ENCODE results near the gene KRT78.

Gene KRT78

GRCh38 chr12:52822771-52823510, 25.9 kb downstream of the KRT78 start:
- TF ChIP-seq, protein P1, sequence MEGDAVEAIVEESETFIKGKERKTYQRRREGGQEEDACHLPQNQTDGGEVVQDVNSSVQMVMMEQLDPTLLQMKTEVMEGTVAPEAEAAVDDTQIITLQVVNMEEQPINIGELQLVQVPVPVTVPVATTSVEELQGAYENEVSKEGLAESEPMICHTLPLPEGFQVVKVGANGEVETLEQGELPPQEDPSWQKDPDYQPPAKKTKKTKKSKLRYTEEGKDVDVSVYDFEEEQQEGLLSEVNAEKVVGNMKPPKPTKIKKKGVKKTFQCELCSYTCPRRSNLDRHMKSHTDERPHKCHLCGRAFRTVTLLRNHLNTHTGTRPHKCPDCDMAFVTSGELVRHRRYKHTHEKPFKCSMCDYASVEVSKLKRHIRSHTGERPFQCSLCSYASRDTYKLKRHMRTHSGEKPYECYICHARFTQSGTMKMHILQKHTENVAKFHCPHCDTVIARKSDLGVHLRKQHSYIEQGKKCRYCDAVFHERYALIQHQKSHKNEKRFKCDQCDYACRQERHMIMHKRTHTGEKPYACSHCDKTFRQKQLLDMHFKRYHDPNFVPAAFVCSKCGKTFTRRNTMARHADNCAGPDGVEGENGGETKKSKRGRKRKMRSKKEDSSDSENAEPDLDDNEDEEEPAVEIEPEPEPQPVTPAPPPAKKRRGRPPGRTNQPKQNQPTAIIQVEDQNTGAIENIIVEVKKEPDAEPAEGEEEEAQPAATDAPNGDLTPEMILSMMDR (IDR thresholded peaks at IDR 0.05; ENCODE audit: low read depth, low read length, missing control alignments): no peak
- DNase-seq (ENCODE audit: low read depth): no peak
- H3K4me3 ChIP-seq (ENCODE audit: low read depth, low read length): no peak overlapping the region

DNA sequence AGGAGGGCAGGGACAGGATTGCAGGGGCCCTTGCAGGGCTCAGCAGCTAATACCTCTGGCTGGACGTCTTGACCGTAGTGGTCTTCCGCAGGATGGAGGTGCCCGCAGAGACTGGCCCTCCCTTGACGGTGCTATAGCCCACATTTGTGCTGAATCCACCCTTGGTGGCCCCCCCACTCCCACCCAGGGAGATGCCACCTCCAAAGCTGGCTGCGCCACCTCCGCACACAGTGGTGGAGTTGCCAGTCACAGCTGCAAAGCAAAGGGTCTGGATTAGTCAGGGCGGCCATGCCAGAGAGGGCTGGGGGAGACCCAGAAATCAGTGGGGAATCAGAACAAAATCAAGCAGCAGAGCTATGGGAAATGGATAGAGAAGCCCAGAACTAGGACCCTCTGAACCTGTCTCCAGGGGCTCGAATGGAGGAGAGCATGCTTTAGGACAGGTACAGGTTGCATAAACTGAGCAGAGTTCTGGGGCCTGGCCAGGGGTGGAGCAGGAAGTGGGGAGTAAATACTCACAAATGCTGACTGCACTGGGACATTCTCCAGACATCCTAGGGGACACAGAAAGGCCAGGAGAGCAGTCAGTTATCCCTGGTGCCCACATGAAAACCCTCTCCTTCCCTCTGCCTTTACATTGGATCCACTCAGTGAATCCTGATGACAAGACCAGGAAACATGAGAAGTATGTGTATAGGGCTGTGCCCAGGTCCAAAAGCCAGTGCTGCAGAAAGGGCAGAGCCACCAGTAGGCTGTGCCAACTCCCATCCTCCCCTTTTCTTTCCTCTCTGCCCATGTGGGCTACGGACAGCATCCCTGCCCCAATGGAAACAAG, 26.8 kb downstream of the KRT78 start:
- no peak for DNase-seq (ENCODE audit: low read depth)

DNA sequence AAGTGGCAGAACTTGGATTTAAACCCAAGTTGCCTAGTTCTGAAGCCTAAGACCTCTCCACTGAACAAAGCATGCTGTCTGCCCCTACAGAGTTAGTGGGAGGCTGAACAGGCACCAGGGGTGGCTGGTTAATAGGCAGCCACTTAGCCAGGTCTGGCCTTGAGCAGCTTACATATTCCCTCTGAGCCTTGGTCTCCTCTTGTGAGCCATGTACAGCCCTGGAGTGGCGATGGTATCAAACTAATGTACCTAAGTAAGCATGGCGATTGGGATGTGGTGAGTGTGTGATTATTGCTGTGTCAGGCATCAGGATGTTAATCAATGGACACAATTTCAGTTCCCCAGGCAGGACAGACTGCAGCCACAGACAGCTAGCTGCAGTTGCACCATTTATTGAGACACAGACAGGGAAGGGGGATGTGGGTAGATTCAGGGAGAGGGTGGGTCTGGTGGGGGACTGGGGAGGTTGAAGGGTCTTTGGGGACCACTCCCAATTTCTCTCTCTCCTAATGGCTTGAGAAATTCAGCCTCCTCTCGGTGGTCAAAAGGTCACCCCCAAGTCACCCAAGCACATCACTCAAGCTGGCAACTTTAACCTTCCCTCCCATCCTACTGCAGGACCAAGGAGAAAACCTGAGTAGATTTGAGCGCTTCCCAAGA, 27.6 kb downstream of the KRT78 start:
- TF ChIP-seq, protein P1 (IDR thresholded peaks at IDR 0.05; ENCODE audit: low read depth, low read length, missing control alignments): no peak
- H3K4me3 ChIP-seq (ENCODE audit: low read depth, low read length): no peak overlapping the region
- no peak for DNase-seq (ENCODE audit: low read depth)

More for the DNA sequence above, 26.8 kb downstream of the KRT78 start:
- H3K4me3 ChIP-seq (ENCODE audit: low read depth, low read length): no peak overlapping the region
- TF ChIP-seq, protein P1 (IDR thresholded peaks at IDR 0.05; ENCODE audit: low read depth, low read length, missing control alignments): no peak

DNA sequence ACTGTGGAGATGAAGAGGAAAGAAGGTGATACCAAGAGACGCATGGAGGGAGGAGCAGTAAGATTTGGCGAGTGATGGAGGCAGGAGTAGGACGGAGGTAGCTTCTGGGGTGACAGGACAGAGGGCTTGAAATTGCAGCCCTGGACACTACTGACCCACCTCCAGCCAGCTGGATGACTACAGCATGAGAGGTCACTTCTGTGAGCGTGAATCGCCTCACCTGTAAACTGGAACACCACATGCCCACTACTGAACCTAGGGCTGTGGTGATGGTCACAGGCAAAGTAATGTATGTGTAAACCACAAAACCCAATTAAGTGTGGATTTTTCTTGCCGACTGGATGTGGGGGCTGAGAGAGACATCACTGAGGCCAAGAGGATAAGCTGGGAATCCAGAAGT, 28.3 kb downstream of the KRT78 start:
- DNase-seq (ENCODE audit: low read depth): no peak
- H3K4me3 ChIP-seq (ENCODE audit: low read depth, low read length): no peak overlapping the region
- TF ChIP-seq, protein P1 (IDR thresholded peaks at IDR 0.05; ENCODE audit: low read depth, low read length, missing control alignments): no peak

DNA sequence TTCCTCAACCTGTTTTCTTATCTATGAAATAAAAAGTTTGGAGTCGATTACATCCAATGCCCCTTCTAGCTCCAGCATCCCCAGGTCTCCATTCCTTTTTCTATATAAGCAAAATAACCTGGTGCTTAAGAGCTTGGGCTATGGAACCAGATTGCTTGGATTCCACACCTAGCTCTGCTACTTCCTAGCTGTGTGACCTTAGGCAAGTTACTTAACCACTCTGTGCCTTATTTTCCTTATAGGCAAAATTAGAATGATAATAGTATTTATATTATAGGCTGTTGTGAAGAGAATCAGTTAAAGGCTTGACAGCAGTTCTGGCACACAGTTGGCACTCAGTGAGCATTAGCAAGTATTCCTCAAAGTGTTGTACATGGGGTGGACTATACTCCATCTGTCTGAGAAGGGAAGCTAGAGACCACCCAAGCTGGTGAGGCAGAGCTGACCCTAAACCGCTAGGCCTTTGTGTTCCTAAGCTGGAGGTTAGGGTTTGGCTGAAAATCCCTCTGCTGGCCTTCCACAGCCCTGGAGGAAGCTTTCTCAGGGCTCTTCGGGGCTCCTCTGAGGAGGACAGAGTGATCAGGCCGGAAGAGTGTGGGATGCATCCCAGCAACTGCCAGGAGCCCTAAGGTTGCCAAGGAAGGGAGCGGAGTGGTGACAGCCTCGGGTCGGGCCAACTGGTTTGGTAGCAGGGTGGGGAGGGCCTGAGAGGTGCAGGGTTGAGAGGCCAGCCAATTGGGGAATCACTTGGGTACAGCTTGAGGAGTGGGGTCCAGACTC, 28.9 kb downstream of the KRT78 start:
- H3K4me3 ChIP-seq (ENCODE audit: low read depth, low read length): no peak overlapping the region
- no peak for DNase-seq (ENCODE audit: low read depth)
- TF ChIP-seq, protein P1 (IDR thresholded peaks at IDR 0.05; ENCODE audit: low read depth, low read length, missing control alignments): no peak

GRCh38 chr12:52818887-52819420, 29.8 kb downstream of the KRT78 start:
- TF ChIP-seq, protein P1 (IDR thresholded peaks at IDR 0.05; ENCODE audit: low read depth, low read length, missing control alignments): no peak
- no peak for DNase-seq (ENCODE audit: low read depth)

More at GRCh38 chr12:52818887-52819420, 29.8 kb downstream of the KRT78 start:
- H3K4me3 ChIP-seq (ENCODE audit: low read depth, low read length): no peak overlapping the region

Data from GM12864 (cell line).